Activated CD4-positive, CD25-positive, alpha-beta regulatory T cell treated with anti-CD3 and anti-CD28 coated beads, Interleukin-2, amount 50 U/mL, for 72 hours (primary cell): Measurements from ENCODE around the gene APOBEC3C.
A peak's percentile ranks its signal among the peaks of the same experiment; 100 is the strongest.
"Not testable (repeated sequence)": the region's sequence is repeated elsewhere in the genome, so short reads cannot be mapped to it uniquely, and the experiment has no call there.

Experiments used
- DNase-seq: peaks from one replicate; pipeline ENCODE4 v3.0.0; 2021

APOBEC3C gene

GRCh38 chr22:38984224-38984623 is 29.8 kb upstream of the APOBEC3C start:
- DNase-seq, result no peak

- DNase-seq, result peak; percentile 78
These were observed 29.0 kb upstream of the APOBEC3C start for GRCh38 chr22:38984784-38985757.

GRCh38 chr22:38986629-38987028 is 27.4 kb upstream of the APOBEC3C start:
- DNase-seq, result no peak

GRCh38 chr22:38987171-38987895 is 26.7 kb upstream of the APOBEC3C start:
- no peak for DNase-seq

- no peak for DNase-seq
These were observed 24.6 kb upstream of the APOBEC3C start for GRCh38 chr22:38989466-38989865.

GRCh38 chr22:38992871-38993371 is 21.1 kb upstream of the APOBEC3C start:
- not testable (repeated sequence) for DNase-seq

- DNase-seq, result no peak
These were observed 18.0 kb upstream of the APOBEC3C start for GRCh38 chr22:38996105-38996504.

- no peak for DNase-seq
These were observed 16.5 kb upstream of the APOBEC3C start for GRCh38 chr22:38997518-38997917.

- peak; percentile 68 for DNase-seq
These were observed 10.9 kb upstream of the APOBEC3C start for GRCh38 chr22:39003165-39003638.

- DNase-seq, result no peak
These were observed 6.9 kb upstream of the APOBEC3C start for GRCh38 chr22:39007177-39007576.

GRCh38 chr22:39008271-39008850 is 5.7 kb upstream of the APOBEC3C start:
- DNase-seq, result not testable (repeated sequence)

- no peak for DNase-seq
These were observed 3.1 kb upstream of the APOBEC3C start for GRCh38 chr22:39010946-39011345.

- DNase-seq, result no peak
These were observed 1.2 kb upstream of the APOBEC3C start for GRCh38 chr22:39012533-39013511.

- DNase-seq, result not testable (repeated sequence)
These were observed 506 bp upstream of the APOBEC3C start for GRCh38 chr22:39013561-39013941.

- not testable (repeated sequence) for DNase-seq
These were observed 665 bp downstream of the APOBEC3C start for GRCh38 chr22:39014723-39015121.

- no peak for DNase-seq
These were observed 2.5 kb downstream of the APOBEC3C start for GRCh38 chr22:39016592-39016991.

- DNase-seq, result no peak
These were observed 3.7 kb downstream of the APOBEC3C start for GRCh38 chr22:39017596-39018365.

GRCh38 chr22:39020021-39020651 is 6.1 kb downstream of the APOBEC3C start:
- DNase-seq, result not testable (repeated sequence)

- no peak for DNase-seq
These were observed 7.6 kb downstream of the APOBEC3C start for GRCh38 chr22:39021552-39022250.
